GM19397 (cell line): ENCODE results near the gene STX4.

ENCODE experiments used
- ATAC-seq: cut with Tn5 transposase; IDR thresholded peaks from one replicate; pipeline ENCODE4 v1.9.1; 2021; ENCODE audit warnings: mild to moderate bottlenecking, moderate library complexity; ENCODE audit not compliant: unreplicated experiment

The STX4 gene

DNA sequence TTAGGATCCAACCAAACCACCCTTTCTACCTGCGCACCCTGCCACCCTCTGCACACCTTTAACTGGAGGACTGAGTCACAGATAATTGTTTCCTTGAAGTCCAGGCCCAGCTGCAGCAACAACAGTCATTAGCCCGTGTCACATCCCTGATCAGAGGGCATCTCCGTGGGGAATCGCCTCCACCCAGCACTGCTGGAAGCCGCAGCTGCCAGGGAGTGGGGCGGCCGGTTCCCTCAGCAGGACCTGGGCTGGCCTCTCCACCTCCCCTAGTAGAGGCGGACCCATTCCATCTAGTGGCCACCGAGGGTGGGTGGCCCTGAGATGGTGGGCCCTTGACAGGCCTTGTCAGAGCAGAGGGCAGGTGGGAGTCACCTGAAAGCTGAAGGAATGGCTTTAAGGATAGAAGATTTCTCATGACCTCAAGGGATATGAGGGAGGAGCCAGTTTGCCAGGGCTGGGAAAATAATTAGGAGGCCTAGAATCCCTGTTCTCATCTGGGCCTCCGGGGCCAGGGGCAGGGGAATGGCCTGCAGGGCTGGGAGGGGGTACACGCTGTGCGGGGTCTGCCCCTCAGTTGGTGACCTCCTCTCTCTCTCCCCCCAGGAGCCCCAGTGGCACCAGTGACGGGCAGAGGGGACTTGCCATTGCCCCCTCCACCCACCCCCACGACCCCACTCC, 49.1 kb downstream of the STX4 start:
- no peak for ATAC-seq

DNA sequence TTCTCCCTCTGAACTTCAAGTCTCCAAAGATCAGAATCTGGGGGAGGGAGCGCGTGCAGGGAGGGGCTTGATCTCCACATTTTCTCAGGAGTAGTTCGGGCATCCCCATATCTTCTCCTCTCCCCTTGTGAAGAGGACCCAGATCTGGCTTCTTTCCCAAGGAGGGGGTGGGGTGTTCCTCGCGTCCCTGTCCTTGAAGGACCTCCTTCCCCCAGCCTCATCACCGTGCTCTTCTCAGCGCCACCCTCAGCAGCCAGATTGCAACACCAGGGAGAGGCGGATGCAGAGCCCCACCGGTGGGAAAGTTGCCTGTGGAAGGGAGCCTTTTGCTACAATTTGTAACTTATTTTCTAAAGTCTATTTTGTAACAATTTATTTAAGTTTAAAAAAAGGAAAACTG, 49.7 kb downstream of the STX4 start:
- no peak for ATAC-seq

DNA sequence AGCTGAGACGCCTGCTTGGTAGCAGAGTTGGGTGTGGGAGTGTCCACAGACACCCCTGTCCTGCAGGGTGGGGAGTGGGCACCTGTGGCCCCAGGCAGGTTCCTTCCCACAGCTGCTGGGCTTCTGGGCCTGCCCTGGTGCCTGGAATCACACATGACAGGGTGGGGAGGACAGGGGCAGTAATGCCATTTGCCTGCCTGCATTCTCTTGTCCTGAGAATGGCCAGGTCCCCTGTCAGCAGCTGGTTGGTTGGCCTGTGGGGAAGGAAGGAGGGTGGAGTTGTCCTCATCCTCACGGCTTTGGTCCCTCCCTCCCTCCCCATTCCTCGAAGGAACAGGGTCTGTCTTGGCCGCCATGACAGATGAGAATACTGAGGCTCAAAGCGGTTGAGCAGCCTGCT, 50.2 kb downstream of the STX4 start:
- no peak for ATAC-seq

DNA sequence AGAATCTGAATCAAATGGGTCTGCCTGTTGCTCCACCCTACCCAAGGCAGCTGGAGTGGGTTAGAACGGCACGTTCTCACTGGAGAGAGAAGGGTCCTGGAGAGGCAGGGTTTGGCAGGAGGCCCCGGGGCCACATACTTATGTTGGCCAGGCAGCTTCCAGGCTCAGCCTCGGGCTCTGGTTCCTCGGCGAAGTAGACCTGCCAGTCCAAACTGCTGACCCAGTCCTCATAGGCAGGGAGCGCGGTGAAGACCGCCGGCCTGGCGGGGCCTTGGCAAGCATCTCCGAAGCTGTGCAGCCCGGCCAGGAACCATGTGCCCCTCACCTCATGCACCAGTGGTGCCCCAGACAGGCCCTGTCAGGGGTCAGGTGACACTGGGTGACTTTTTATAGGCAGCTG, 50.6 kb downstream of the STX4 start:
- ATAC-seq = no peak

DNA sequence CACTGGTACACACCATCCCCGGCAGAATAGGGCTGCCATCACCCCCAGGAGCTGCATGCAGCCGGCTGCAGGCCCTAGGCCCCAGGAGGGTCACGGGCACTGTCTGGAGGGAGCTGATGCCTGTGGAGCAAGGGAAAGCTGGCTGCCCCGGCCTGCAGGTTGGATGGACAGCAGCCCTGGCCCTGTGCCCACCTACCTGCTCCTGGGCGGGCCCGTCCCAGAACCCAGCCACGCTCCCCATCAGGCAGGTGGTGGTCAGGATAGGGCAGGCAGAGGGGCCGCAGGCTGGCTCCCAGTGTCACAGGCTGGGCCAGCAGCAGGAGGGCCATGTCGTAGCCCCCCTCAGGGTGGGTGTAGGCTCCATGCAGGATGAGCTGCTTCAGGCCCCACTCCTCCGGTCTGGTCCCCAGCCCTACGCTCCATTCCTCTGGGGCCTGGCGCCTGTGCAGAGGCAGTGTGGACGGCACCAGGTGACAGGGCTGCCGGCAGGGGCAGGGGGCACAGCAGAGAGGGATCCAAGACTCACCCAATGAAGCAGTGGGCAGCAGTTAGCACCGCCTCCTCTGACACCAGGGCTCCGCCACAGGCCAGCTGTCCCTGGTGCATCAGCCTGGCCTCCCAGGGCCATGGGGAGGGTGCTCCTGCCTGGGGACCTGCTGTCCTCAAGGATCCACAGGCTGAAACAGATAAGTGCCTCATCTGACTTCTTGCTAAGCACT, 51.4 kb downstream of the STX4 start:
- ATAC-seq = no peak

DNA sequence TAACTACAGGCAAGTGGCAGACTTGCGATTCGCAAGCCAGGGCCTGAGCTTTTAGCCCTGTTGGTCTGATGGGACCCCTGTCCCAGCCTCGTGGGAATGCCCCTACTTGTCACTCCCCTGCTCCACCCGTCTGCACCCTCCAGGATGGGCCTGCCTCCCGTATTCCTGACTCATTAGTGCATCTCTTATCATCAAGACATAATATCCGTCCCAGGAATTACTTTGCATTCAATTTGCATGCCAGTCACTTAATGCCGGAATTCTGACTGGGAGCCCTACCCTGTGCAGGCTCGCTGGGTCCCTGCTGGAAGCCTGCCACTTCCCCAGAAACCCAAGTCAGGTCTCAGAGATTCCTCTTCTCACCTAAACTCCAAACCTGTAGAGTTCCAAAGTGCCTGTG, 52.1 kb downstream of the STX4 start:
- ATAC-seq = no peak

DNA sequence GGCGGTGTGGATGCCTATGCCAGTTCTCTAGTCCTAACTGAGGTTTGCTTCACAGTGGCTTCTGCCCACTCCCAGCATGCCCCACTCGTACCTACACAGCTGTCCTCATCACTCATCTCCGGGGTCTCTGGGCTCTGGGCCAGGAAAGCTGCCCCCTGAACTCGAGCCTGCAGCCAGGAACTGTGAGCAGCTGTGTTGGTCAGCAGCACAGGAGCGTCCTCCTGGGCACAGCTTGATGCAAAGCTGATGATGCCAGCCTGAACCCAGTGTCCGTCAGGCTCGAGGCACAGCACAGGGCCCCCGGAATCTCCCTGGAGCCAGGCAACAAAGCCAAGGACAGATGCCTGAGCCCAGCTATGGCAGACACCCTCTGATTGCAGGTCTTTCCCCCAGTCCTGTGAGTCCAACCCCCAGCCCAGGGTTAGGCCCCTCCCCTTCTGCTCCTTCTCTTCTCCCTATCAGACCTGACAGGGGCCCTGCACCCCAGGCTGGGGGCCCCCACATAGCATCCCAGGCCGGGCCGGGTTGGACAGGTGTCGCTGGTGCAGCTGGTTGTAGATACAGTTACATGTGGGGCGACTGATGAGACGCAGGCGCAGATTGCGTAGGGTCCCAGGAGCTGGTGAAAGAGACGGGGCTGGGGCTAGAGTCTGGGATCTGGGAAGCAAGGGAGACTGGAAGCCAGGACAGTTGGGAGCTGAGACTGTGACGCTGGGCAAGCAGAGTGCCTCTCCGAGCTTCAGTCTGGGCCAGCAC, 52.7 kb downstream of the STX4 start:
- no peak for ATAC-seq

DNA sequence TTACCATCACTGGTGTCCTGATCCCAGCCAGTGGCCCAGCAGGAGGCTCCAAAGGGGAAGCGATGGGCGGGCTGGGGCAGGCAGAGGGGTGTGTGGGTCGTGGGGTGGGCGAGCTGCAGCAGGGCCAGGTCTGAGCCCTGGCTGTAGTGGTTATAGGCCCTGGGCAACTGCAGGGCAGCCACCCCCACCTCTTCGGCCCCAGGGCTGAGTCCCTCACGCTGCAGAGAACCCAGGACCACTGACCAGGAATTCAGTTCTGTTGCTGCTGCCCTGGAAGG, 53.2 kb downstream of the STX4 start:
- no peak for ATAC-seq

DNA sequence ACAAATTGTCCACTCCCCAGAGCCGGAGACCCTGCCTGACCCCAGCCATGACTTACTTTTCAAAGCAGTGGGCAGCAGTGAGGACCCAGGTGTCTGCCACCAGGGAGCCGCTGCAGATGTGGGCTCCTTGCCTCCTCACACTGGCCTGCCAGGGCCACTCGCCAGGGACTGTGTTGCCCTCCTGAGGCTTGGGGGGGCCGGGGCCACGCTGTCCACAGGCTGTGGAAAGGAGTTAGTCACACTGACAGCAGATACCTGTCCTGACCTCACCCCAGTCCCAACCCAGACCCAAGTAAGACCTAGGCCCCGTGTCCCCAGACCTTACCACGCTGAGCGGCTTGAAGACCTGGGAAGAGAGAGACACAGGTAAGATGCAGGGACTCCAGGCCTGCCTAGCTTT, 54.1 kb downstream of the STX4 start:
- no peak for ATAC-seq

DNA sequence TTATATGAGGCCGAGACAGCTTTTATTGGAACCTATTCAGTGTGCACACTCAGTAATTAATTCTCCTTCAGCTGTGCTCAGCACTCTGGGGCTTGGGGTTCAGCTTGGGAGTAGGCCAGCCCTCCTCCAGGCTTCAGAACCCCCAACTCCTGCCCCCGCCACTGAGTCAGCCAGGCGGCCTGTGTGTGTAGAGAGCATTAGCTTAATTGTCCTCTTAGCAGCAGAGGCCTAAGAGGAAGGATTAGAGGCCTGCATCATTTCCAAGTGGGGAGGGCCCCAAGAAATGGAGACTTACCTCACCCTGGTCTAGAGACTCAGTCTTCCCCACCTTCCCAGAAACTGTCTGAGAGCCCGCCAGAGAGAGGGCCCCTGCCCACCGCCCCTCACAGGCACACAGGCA, 54.6 kb downstream of the STX4 start:
- no peak for ATAC-seq

DNA sequence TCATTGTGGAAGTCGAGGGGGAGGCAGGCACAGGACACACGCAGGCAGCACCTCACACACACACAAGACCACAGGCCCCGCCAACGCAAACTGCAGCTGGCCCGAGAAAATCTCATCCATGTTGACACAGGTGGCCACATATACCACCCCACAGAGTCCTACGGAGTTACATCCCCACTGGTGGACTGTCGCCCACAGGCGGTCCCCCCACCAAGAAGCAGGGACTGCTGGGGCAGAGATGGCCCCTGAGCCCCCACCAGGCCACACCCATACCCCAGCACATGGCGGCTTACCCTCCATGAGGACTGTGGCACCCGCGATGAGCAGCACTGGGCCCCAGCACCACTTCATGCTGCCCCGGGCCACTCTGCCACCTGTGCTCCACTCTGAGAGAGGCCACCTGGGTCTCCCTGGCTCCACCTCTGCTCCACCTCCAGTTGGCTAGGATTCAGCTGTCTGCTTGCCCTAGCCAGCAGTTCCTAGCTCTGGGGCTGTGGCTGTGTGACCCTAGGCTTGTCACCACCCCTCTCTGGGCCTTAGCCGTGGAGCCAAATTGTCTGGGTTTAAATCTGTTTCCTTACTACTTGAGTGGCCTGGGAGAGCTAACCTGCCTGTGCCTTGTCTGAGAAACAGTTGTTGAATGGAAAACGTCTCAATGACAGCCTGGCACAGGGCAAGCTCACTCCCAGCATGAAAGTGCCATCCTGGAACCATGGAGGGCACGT, 55.3 kb downstream of the STX4 start, which contains the start of gene PRSS53:
PRSS53 (minus strand) TSS at position 485 of the 725 bp plus-strand sequence; CDS start at position 351, 134 bp downstream.
- no peak for ATAC-seq

DNA sequence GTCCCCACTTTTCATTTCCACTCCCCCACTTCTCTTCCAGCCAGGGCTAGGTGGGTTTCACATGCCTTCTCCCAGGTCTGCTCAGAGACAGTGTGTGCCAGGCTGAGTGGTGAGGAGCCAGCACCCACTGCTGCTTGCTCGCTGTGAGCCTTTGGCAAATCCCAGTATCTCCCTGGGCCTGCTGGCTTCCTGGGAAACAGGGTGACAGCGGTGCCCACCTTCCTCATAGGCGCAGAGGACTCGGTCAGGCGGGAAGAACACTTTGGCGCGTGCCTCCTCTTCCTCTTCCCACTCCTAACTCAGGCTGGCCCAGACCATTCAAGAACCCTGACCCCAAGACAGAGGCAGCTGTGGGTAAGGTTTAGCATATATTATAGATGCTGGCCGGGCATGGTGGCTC, 55.8 kb downstream of the STX4 start:
- no peak for ATAC-seq
